ENCODE data around the gene TRAF4. TPM values are rescaled to one million over a fixed set of nuclear protein-coding genes. Genes with fewer than 3 reads are reported as not detected.
"Not testable (repeated sequence)": the region's sequence is repeated elsewhere in the genome, so short reads cannot be mapped to it uniquely, and the experiment has no call there.

The TRAF4 gene
- total and polyA plus RNA-seq, 4 donors, result 10.7 to 24.6 (median 19.1) TPM

- H3K4me3 ChIP-seq (ENCODE audit: low read length in 2 of 2), result no peak overlapping the region
- H3K27me3 ChIP-seq (ENCODE audit: control insufficient read depth in 1 of 2, insufficient read depth in 2 of 2, low read length in 1 of 2), result no peaks in the 10 kb centered on the region
- H3K36me3 ChIP-seq (ENCODE audit: control insufficient read depth in 1 of 2, insufficient read depth in 2 of 2, low read length in 1 of 2), result no peaks in the 10 kb centered on the region
- ATAC-seq (ENCODE audit: low FRiP score) (no peak), DNase-seq (no peak)
- H3K4me1 ChIP-seq (ENCODE audit: control insufficient read depth in 1 of 2, insufficient read depth in 2 of 2, low read length in 2 of 2), result no peaks in the 10 kb centered on the region
- intact Hi-C loops (cut with DNase I), result no loop called here
- 87 to 89% methylated on average over 3 of the region's 3 CpGs for WGBS, 2 donors
- no peaks in the 10 kb centered on the region for H3K9me3 ChIP-seq (ENCODE audit: control insufficient read depth, low read length)
- no peak overlapping the region for H3K27ac ChIP-seq (ENCODE audit: low read depth in 1 of 2, low read length in 2 of 2)
Measured at GRCh38 chr17:28783161-28783560, 39.4 kb downstream of the TRAF4 start.

DNA sequence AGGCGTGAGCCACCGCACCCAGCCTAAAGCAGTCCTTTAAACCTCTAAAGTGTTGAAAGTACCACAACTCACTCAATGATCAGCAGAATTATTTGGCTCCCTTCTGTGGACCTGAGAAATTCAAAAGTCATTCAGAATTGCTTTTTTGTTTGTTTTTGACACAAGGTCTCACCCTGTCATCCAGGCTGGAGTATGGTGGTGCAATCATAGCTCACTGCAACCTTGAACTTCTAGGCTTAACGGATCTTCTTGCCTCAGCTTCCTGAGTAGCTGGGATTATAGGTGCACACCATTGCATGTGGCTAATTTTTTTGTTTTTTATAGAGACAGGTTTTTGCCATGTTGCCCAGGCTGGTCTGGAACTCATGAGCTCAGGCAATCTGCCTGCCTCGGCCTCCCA, 44.3 kb downstream of the TRAF4 start:
- intact Hi-C loops (cut with DNase I), result no loop called here
- no peaks in the 10 kb centered on the region for H3K4me1 ChIP-seq (ENCODE audit: control insufficient read depth in 1 of 2, insufficient read depth in 2 of 2, low read length in 2 of 2)
- H3K27me3 ChIP-seq (ENCODE audit: control insufficient read depth in 1 of 2, insufficient read depth in 2 of 2, low read length in 1 of 2), result no peaks in the 10 kb centered on the region
- no peak for DNase-seq
- H3K27ac ChIP-seq (ENCODE audit: low read depth in 1 of 2, low read length in 2 of 2), result no peak overlapping the region
- ATAC-seq (ENCODE audit: low FRiP score), result no peak
- 95 to 96% methylated on average over 4 of the region's 4 CpGs for WGBS, 2 donors
- H3K36me3 ChIP-seq (ENCODE audit: control insufficient read depth in 1 of 2, insufficient read depth in 2 of 2, low read length in 1 of 2), result no peaks in the 10 kb centered on the region
- H3K4me3 ChIP-seq (ENCODE audit: low read length in 2 of 2), result no peak overlapping the region
- H3K9me3 ChIP-seq (ENCODE audit: control insufficient read depth, low read length), result no peaks in the 10 kb centered on the region

DNA sequence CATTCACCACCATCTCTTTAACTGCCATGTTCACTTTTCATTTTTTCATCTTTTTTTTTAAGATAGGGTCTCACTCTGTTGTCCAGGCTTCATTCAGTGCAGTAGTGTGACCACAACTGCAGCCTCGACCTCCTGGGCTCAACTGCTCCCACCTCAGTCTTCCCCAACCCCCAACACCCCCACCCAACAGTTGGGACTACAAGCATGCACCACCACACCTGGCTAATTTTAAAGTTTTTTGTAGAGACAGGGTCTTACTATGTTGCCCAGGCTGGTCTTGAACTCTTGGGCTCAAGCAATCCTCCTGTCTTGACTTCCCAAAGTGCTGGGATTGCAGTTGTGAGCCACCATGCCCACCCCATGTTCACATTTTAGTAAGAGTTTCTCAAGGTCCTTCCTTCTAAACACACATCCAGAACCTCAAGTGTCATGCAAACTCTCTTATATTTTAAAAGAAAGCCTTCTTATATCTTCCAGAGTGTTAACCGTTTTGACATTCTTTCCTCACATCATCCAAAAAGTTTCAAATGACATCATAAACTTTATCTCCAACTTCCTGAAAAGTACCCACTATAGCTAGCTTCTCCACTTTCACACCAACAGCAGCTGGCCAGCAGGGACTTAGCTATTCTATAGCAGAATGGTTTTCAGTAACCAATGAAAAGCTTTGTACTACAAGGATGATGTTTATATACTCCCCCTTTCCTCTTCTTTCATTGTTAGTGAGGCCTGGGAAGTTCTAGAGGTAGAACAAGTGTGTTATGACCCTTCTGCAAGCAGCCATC, 49.3 kb downstream of the TRAF4 start:
- no peak overlapping the region for H3K27ac ChIP-seq (ENCODE audit: low read depth in 1 of 2, low read length in 2 of 2)
- DNase-seq (no peak), ATAC-seq (ENCODE audit: low FRiP score) (no peak)
- intact Hi-C loops (cut with DNase I), result no loop called here
- H3K9me3 ChIP-seq (ENCODE audit: control insufficient read depth, low read length), result no peaks in the 10 kb centered on the region
- no peaks in the 10 kb centered on the region for H3K27me3 ChIP-seq (ENCODE audit: control insufficient read depth in 1 of 2, insufficient read depth in 2 of 2, low read length in 1 of 2)
- no peaks in the 10 kb centered on the region for H3K4me1 ChIP-seq (ENCODE audit: control insufficient read depth in 1 of 2, insufficient read depth in 2 of 2, low read length in 2 of 2)
- no peaks in the 10 kb centered on the region for H3K36me3 ChIP-seq (ENCODE audit: control insufficient read depth in 1 of 2, insufficient read depth in 2 of 2, low read length in 1 of 2)
- 57 to 58% methylated on average over 2 of the region's 2 CpGs for WGBS, 2 donors
- H3K4me3 ChIP-seq (ENCODE audit: low read length in 2 of 2), result no peak overlapping the region

DNA sequence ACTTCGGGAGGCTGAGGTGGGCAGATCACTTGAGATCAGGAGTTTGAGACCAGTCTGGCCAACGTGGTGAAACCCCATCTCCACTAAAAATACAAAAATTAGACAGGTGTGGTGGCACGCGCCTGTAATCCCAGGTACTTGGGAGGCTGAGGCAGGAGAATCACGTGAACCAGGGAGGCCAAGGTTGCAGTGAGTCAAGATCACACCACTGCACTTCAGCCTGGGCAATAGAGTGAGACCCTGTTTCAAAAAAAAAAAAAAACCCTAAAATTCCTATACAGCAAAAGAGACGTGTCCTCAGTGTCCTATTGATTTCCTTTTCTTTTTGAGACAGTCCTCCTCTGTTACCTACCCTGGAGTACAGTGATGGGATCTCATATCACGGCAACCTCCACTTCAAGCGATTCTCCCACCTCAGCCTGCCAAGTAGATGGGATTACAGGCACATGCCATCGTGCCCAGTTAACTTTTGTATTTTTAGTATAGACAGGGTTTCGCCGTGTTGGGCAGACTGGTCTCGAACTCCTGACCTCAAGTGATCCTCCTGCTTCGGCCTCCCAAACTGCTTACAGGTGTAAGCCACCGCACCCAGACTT, 51.1 kb downstream of the TRAF4 start:
- H3K27ac ChIP-seq (ENCODE audit: low read depth in 1 of 2, low read length in 2 of 2); H3K4me3 ChIP-seq (ENCODE audit: low read length in 2 of 2); H3K27me3 ChIP-seq (ENCODE audit: control insufficient read depth in 1 of 2, insufficient read depth in 2 of 2, low read length in 1 of 2); H3K36me3 ChIP-seq (ENCODE audit: control insufficient read depth in 1 of 2, insufficient read depth in 2 of 2, low read length in 1 of 2); intact Hi-C loops (cut with DNase I); ATAC-seq (ENCODE audit: low FRiP score); DNase-seq; H3K4me1 ChIP-seq (ENCODE audit: control insufficient read depth in 1 of 2, insufficient read depth in 2 of 2, low read length in 2 of 2); H3K9me3 ChIP-seq (ENCODE audit: control insufficient read depth, low read length): not testable (repeated sequence)
- 86 to 94% methylated on average over 14 of the region's 14 CpGs for WGBS, 2 donors

- intact Hi-C loops (cut with DNase I), result no loop called here
- Histone ChIP-seq H3K4me1 (ENCODE audit: control insufficient read depth in 1 of 2, insufficient read depth in 2 of 2, low read length in 2 of 2) (no peaks in the 10 kb centered on the region), H3K9me3 (ENCODE audit: control insufficient read depth, low read length) (no peaks in the 10 kb centered on the region), H3K36me3 (ENCODE audit: control insufficient read depth in 1 of 2, insufficient read depth in 2 of 2, low read length in 1 of 2) (no peaks in the 10 kb centered on the region), H3K27me3 (ENCODE audit: control insufficient read depth in 1 of 2, insufficient read depth in 2 of 2, low read length in 1 of 2) (no peaks in the 10 kb centered on the region), H3K27ac (ENCODE audit: low read depth in 1 of 2, low read length in 2 of 2) (no peak overlapping the region), H3K4me3 (ENCODE audit: low read length in 2 of 2) (no peak overlapping the region)
- no peak for ATAC-seq (ENCODE audit: low FRiP score)
- 90 to 93% methylated on average over 2 of the region's 2 CpGs for WGBS, 2 donors
- no peak for DNase-seq
Measured at GRCh38 chr17:28796062-28796461, 52.3 kb downstream of the TRAF4 start.

Other genes with a start within 250 kb of the TRAF4 start
- gene FOXN1, start 237.7 kb upstream of the TRAF4 start, total RNA-seq, result not detected
- not detected for gene FOXN1, start 237.7 kb upstream of the TRAF4 start, polyA plus RNA-seq
- gene UNC119, start 191.4 kb upstream of the TRAF4 start, total RNA-seq, result 10 to 100 TPM; 17.4 to 25.7 TPM
- gene UNC119, start 191.4 kb upstream of the TRAF4 start, polyA plus RNA-seq, result 10 to 100 TPM; 18.7 to 36.6 TPM
- 10 to 100 TPM; 33.5 to 38.7 TPM for gene PIGS, start 172.5 kb upstream of the TRAF4 start, total RNA-seq
- gene PIGS, start 172.5 kb upstream of the TRAF4 start, polyA plus RNA-seq, result 10 to 100 TPM; 21.8 to 37.7 TPM
- gene ALDOC, start 167.1 kb upstream of the TRAF4 start, total RNA-seq, result 10 to 100 TPM; 22.1 to 27.1 TPM
- 10 to 100 TPM; 15.4 to 30.4 TPM for gene ALDOC, start 167.1 kb upstream of the TRAF4 start, polyA plus RNA-seq
- 1 to 10 TPM; 2.2 to 3.6 TPM for gene SPAG5, start 145.0 kb upstream of the TRAF4 start, total RNA-seq
- gene SPAG5, start 145.0 kb upstream of the TRAF4 start, polyA plus RNA-seq, result 1 to 10 TPM; 1.6 to 4.3 TPM
- 10 to 100 TPM in 1 of 2 donors, 1 to 10 TPM in 1; 6.3 to 15.7 TPM for gene RSKR, start 129.8 kb upstream of the TRAF4 start, total RNA-seq
- 1 to 10 TPM in 1 of 2 donors, under 1 TPM in 1; 0.13 to 3.0 TPM for gene RSKR, start 129.8 kb upstream of the TRAF4 start, polyA plus RNA-seq
- 100 to 1,000 TPM; 100 to 135 TPM for gene BLTP2, start 98.9 kb upstream of the TRAF4 start, total RNA-seq
- gene BLTP2, start 98.9 kb upstream of the TRAF4 start, polyA plus RNA-seq, result 10 to 100 TPM; 27.7 to 27.8 TPM
- gene SDF2, start 82.1 kb upstream of the TRAF4 start, total RNA-seq, result 10 to 100 TPM; 34.8 to 40.8 TPM
- 10 to 100 TPM; 36.7 to 51.5 TPM for gene SDF2, start 82.1 kb upstream of the TRAF4 start, polyA plus RNA-seq
- gene SUPT6H, start 81.8 kb upstream of the TRAF4 start, total RNA-seq, result 10 to 100 TPM; 73.1 to 81.2 TPM
- 10 to 100 TPM; 22.5 to 41.0 TPM for gene SUPT6H, start 81.8 kb upstream of the TRAF4 start, polyA plus RNA-seq
- gene PROCA1, start 32.1 kb upstream of the TRAF4 start, total RNA-seq, result 1 to 10 TPM in 1 of 2 donors, under 1 TPM in 1; 0.78 to 6.6 TPM
- gene PROCA1, start 32.1 kb upstream of the TRAF4 start, polyA plus RNA-seq, result 1 to 10 TPM; 5.1 to 5.3 TPM
- gene RAB34, start 26.1 kb upstream of the TRAF4 start, total RNA-seq, result 100 to 1,000 TPM; 107 to 115 TPM
- 100 to 1,000 TPM; 133 to 303 TPM for gene RAB34, start 26.1 kb upstream of the TRAF4 start, polyA plus RNA-seq
- gene RPL23A, start 24.0 kb upstream of the TRAF4 start, total RNA-seq, result 1,000 to 10,000 TPM; 1,133 to 1,177 TPM
- 1,000 to 10,000 TPM; 1,641 to 1,888 TPM for gene RPL23A, start 24.0 kb upstream of the TRAF4 start, polyA plus RNA-seq
- 1 to 10 TPM in 1 of 2 donors, under 1 TPM in 1; 0.90 to 2.5 TPM for gene TLCD1, start 17.8 kb upstream of the TRAF4 start, total RNA-seq
- gene TLCD1, start 17.8 kb upstream of the TRAF4 start, polyA plus RNA-seq, result 1 to 10 TPM in 1 of 2 donors, not detected in 1; 1.5 TPM
- gene NEK8, start 15.2 kb upstream of the TRAF4 start, total RNA-seq, result 1 to 10 TPM; 1.6 to 4.5 TPM
- 1 to 10 TPM; 2.0 to 5.3 TPM for gene NEK8, start 15.2 kb upstream of the TRAF4 start, polyA plus RNA-seq
- 10 to 100 TPM; 18.4 to 18.7 TPM for gene FAM222B, start 98.8 kb downstream of the TRAF4 start, total RNA-seq
- 1 to 10 TPM; 3.6 to 4.6 TPM for gene FAM222B, start 98.8 kb downstream of the TRAF4 start, polyA plus RNA-seq
- gene ERAL1, start 111.0 kb downstream of the TRAF4 start, total RNA-seq, result 10 to 100 TPM; 17.1 to 20.0 TPM
- 10 to 100 TPM; 16.7 to 21.5 TPM for gene ERAL1, start 111.0 kb downstream of the TRAF4 start, polyA plus RNA-seq
- 100 to 1,000 TPM in 1 of 2 donors, 10 to 100 TPM in 1; 99.1 to 108 TPM for gene FLOT2, start 153.7 kb downstream of the TRAF4 start, total RNA-seq
- gene FLOT2, start 153.7 kb downstream of the TRAF4 start, polyA plus RNA-seq, result 10 to 100 TPM; 51.8 to 58.3 TPM
- gene DHRS13, start 159.1 kb downstream of the TRAF4 start, total RNA-seq, result 1 to 10 TPM; 4.3 to 6.1 TPM
- gene DHRS13, start 159.1 kb downstream of the TRAF4 start, polyA plus RNA-seq, result 1 to 10 TPM in 1 of 2 donors, under 1 TPM in 1; 0.75 to 2.7 TPM
- 10 to 100 TPM; 30.5 to 47.0 TPM for gene PHF12, start 207.5 kb downstream of the TRAF4 start, total RNA-seq
- 10 to 100 TPM; 10.1 to 29.4 TPM for gene PHF12, start 207.5 kb downstream of the TRAF4 start, polyA plus RNA-seq

Measured in aorta (tissue), 5 donors.